Suprapubic skin (tissue), 4 donors: Measurements from ENCODE around the gene PRSS16.

Experiments
- CTCF ChIP-seq, 2 donors: fragments of 200-600 bp in 1 of 2; fragments of 450-650 bp in 1 of 2; sonication (generic) in 1 of 2; IDR thresholded peaks; one replicate each; pipeline ENCODE4 v1.5.1; 2016 to 2019; ENCODE audit warnings: antibody characterized with exemption in 2 of 2, mild to moderate bottlenecking in 1 of 2, moderate library complexity in 1 of 2
- EP300 ChIP-seq: sonication (generic); formaldehyde crosslinking; IDR thresholded peaks from one replicate; pipeline ENCODE4 v1.6.1; 2017; ENCODE audit warnings: antibody characterized with exemption
- POLR2A ChIP-seq, 2 donors: fragments of 450-650 bp; IDR thresholded peaks; one replicate each; pipeline ENCODE4 v1.6.1; 2017; ENCODE audit warnings: antibody characterized with exemption in 2 of 2, mild to moderate bottlenecking in 2 of 2, moderate library complexity in 2 of 2
- POLR2AphosphoS5 ChIP-seq, 3 donors: sonication (generic); formaldehyde crosslinking; IDR thresholded peaks; one replicate each; pipeline ENCODE4 v1.6.1; 2017; ENCODE audit warnings: antibody characterized with exemption in 3 of 3

- TF ChIP-seq POLR2A (IDR thresholded peaks at IDR 0.05) (no peak), EP300 (no peak), CTCF (IDR thresholded peaks at IDR 0.05) (no peak), POLR2AphosphoS5 (IDR thresholded peaks at IDR 0.05) (no peak)
These were observed 16.8 kb upstream of the PRSS16 start for GRCh38 chr6:27230758-27231111.
